GM03348 (cell line): Measurements from ENCODE around the gene OR9K2.
A peak's percentile ranks its signal among the peaks of the same experiment; 100 is the strongest.
"Not testable (repeated sequence)": the region's sequence is repeated elsewhere in the genome, so short reads cannot be mapped to it uniquely, and the experiment has no call there.

Source experiments
- DNase-seq: peaks from one replicate; pipeline ENCODE4 v3.0.0; 2012; ENCODE audit warnings: low spot score

Gene OR9K2

GRCh38 chr12:55126106-55126505 is at the start of gene OR9K2:
Gene OR9K2, plus strand, starts transcription at chr12:55126406. Its CDS starts 3,429 bp downstream, at chr12:55129835.
- DNase-seq, result no peak

GRCh38 chr12:55092579-55092978 is 33.6 kb upstream of the OR9K2 start:
- no peak for DNase-seq

- no peak for DNase-seq
Measured at GRCh38 chr12:55112378-55112875, 13.8 kb upstream of the OR9K2 start.

GRCh38 chr12:55116152-55116551 is 10.1 kb upstream of the OR9K2 start:
- DNase-seq, result no peak

- DNase-seq, result no peak
Measured at GRCh38 chr12:55132816-55133215, 6.6 kb downstream of the OR9K2 start.

GRCh38 chr12:55142669-55143565 is 16.7 kb downstream of the OR9K2 start:
- DNase-seq, result peak; percentile 44

GRCh38 chr12:55143566-55143870 is 17.3 kb downstream of the OR9K2 start:
- DNase-seq, result no peak

GRCh38 chr12:55167010-55167640 is 40.9 kb downstream of the OR9K2 start:
- not testable (repeated sequence) for DNase-seq

GRCh38 chr12:55171445-55171844 is 45.2 kb downstream of the OR9K2 start:
- DNase-seq, result no peak

GRCh38 chr12:55171846-55172245 is 45.6 kb downstream of the OR9K2 start:
- DNase-seq, result not testable (repeated sequence)

- DNase-seq, result no peak
Measured at GRCh38 chr12:55172686-55173085, 46.5 kb downstream of the OR9K2 start.

- DNase-seq, result no peak
Measured at GRCh38 chr12:55173456-55173855, 47.2 kb downstream of the OR9K2 start.
